Astrocyte (in vitro differentiated cells and primary cell): ENCODE measurements around the gene URI1. TPM values are rescaled to one million over a fixed set of nuclear protein-coding genes. Genes with fewer than 3 reads are reported as not detected.

Source experiments
- DNase-seq: peaks from one replicate; pipeline ENCODE4 v3.0.0-alpha.2; 2010; ENCODE audit warnings: low read depth
- FAIRE-seq: peaks from 2 replicates; lab custom pipeline; 2011; peaks lifted over from hg19 to GRCh38; lab: Jason Lieb, UNC
- H2AFZ ChIP-seq: 2 replicates; pipeline ENCODE4 v1.6.0; 2012; ENCODE audit warnings: low read depth, low read length, inconsistent platforms
- H3K27ac ChIP-seq: 2 replicates; pipeline ENCODE4 v1.5.1; 2011; ENCODE audit warnings: low read depth, low read length, inconsistent platforms
- H3K27me3 ChIP-seq: 2 replicates; pipeline ENCODE4 v1.6.0; 2011; ENCODE audit warnings: low read length, inconsistent platforms; ENCODE audit not compliant: insufficient read depth
- H3K36me3 ChIP-seq: 2 replicates; pipeline ENCODE4 v1.5.1; 2011; ENCODE audit warnings: low read length, inconsistent platforms; ENCODE audit not compliant: insufficient read depth
- H3K4me1 ChIP-seq: 2 replicates; pipeline ENCODE4 v1.5.1; 2011; ENCODE audit warnings: low read length, inconsistent platforms; ENCODE audit not compliant: insufficient read depth
- H3K4me2 ChIP-seq: 2 replicates; pipeline ENCODE4 v1.6.0; 2012; ENCODE audit warnings: low read length, inconsistent platforms
- H3K4me3 ChIP-seq: 2 replicates; pipeline ENCODE4 v1.5.1; 2011; ENCODE audit warnings: low read depth, mild to moderate bottlenecking, low read length, inconsistent platforms; ENCODE audit not compliant: insufficient read depth
- H3K79me2 ChIP-seq: 2 replicates; pipeline ENCODE4 v1.6.0; 2012; ENCODE audit warnings: mild to moderate bottlenecking, low read length, inconsistent platforms; ENCODE audit not compliant: insufficient read depth
- H3K9ac ChIP-seq: 2 replicates; pipeline ENCODE4 v1.6.0; 2012; ENCODE audit warnings: mild to moderate bottlenecking, low read length, inconsistent platforms
- H3K9me3 ChIP-seq: 2 replicates; pipeline ENCODE4 v1.5.1; 2012; ENCODE audit warnings: low read depth, mild to moderate bottlenecking, low read length, inconsistent platforms; ENCODE audit not compliant: insufficient read depth
- H4K20me1 ChIP-seq: 2 replicates; pipeline ENCODE4 v1.6.0; 2012; ENCODE audit warnings: low read length, inconsistent platforms; ENCODE audit not compliant: insufficient read depth
- H3K27ac Mint-ChIP-seq: one replicate; pipeline ENCODE4 v1.8.0; 2021; ENCODE audit warnings: mild to moderate bottlenecking, mixed read lengths; ENCODE audit not compliant: unreplicated experiment
- H3K27me3 Mint-ChIP-seq: one replicate; pipeline ENCODE4 v1.8.0; 2021; ENCODE audit warnings: low read depth, mixed read lengths; ENCODE audit not compliant: unreplicated experiment
- H3K36me3 Mint-ChIP-seq: one replicate; pipeline ENCODE4 v1.8.0; 2021; ENCODE audit warnings: low read depth, mixed read lengths; ENCODE audit not compliant: unreplicated experiment
- H3K4me1 Mint-ChIP-seq: one replicate; pipeline ENCODE4 v1.8.0; 2021; ENCODE audit warnings: low read depth, mixed read lengths; ENCODE audit not compliant: unreplicated experiment
- H3K4me3 Mint-ChIP-seq: one replicate; pipeline ENCODE4 v1.8.0; 2021; ENCODE audit warnings: mild to moderate bottlenecking, moderate library complexity, mixed read lengths; ENCODE audit not compliant: unreplicated experiment
- H3K9me3 Mint-ChIP-seq: one replicate; pipeline ENCODE4 v1.8.0; 2021; ENCODE audit warnings: mild to moderate bottlenecking, mixed read lengths; ENCODE audit not compliant: unreplicated experiment
- CTCF ChIP-seq: IDR thresholded peaks from 2 replicates; pipeline ENCODE4 v1.5.1; 2011; ENCODE audit warnings: low read depth, mild to moderate bottlenecking, inconsistent platforms, low read length, moderate library complexity; ENCODE audit not compliant: insufficient read depth
- EZH2 ChIP-seq: IDR thresholded peaks from 2 replicates; pipeline ENCODE4 v1.6.1; 2012; ENCODE audit warnings: mild to moderate bottlenecking, low read length, inconsistent platforms; ENCODE audit not compliant: insufficient read depth
- total RNA-seq: library from RNA; stranded (reverse); gene quantifications from 2 replicates; pipeline ENCODE4 v1.2.1, GENCODE V29; 2021

Gene URI1
- total RNA-seq, 1 donor from 2014 or later, result 61.4 TPM

DNA sequence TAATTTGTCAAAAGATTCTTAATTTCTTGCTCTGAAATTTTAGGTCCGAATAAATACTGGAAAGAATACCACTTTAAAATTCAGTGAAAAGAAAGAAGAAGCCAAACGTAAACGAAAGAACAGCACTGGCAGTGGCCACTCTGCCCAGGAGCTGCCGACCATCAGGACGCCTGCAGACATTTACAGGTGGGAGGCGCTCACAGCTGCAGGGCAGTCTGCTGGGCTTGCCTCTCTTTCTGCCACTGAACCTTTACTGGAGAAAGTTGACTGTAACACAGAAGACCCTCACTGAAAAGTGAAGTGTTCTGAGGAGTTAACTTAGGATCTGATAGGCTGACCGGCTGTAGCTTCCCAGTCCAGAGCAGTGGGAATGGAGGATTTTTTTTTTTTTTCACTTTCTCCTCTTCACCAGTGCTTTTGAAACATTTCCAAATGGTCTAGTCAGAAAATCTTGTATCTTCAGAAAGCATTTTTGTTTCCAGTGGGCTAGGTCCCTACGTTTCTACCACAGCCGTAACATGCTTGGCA lies 69.1 kb downstream of the URI1 start:
- H3K36me3 ChIP-seq, result peaks cover 12% of the 10 kb centered on the region
- no peak overlapping the region for H3K4me3 Mint-ChIP-seq

GRCh38 chr19:30014770-30015169 lies 72.7 kb downstream of the URI1 start:
- Histone ChIP-seq H3K4me1 (no peaks in the 10 kb centered on the region), H4K20me1 (no peaks in the 10 kb centered on the region), H3K79me2 (no peaks in the 10 kb centered on the region), H3K36me3 (peaks cover 3% of the 10 kb centered on the region), H3K4me2 (no peak overlapping the region), H3K4me3 (no peak overlapping the region), H3K9ac (no peak overlapping the region), H2AFZ (no peak overlapping the region), H3K27ac (no peak overlapping the region), H3K27me3 (no peaks in the 10 kb centered on the region), H3K9me3 (no peaks in the 10 kb centered on the region)
- TF ChIP-seq CTCF, result no peak
- no peak for TF ChIP-seq EZH2
- Mint-ChIP-seq H3K27ac (no peak overlapping the region), H3K27me3 (no peaks in the 10 kb centered on the region), H3K9me3 (no peaks in the 10 kb centered on the region), H3K4me3 (no peak overlapping the region), H3K36me3 (peaks cover 5% of the 10 kb centered on the region), H3K4me1 (no peaks in the 10 kb centered on the region)
- DNase-seq (no peak), FAIRE-seq (no peak)

More for the DNA sequence above, 69.1 kb downstream of the URI1 start:
- no peak overlapping the region for H3K27ac Mint-ChIP-seq
- no peak overlapping the region for H3K27ac ChIP-seq
- no peaks in the 10 kb centered on the region for H3K79me2 ChIP-seq
- DNase-seq (no peak), FAIRE-seq (no peak)
- H3K4me3 ChIP-seq, result no peak overlapping the region
- no peaks in the 10 kb centered on the region for H3K4me1 ChIP-seq
- TF ChIP-seq CTCF (no peak), EZH2 (no peak)
- no peaks in the 10 kb centered on the region for H4K20me1 ChIP-seq
- no peaks in the 10 kb centered on the region for H3K27me3 Mint-ChIP-seq
- H2AFZ ChIP-seq, result no peak overlapping the region
- H3K36me3 Mint-ChIP-seq, result peaks cover 7% of the 10 kb centered on the region
- no peaks in the 10 kb centered on the region for H3K27me3 ChIP-seq
- no peaks in the 10 kb centered on the region for H3K9me3 ChIP-seq
- H3K9ac ChIP-seq, result no peak overlapping the region
- no peak overlapping the region for H3K4me2 ChIP-seq
- no peaks in the 10 kb centered on the region for H3K9me3 Mint-ChIP-seq
- peaks cover 2% of the 10 kb centered on the region for H3K4me1 Mint-ChIP-seq

- H3K4me1 ChIP-seq, result no peaks in the 10 kb centered on the region
- H3K27ac Mint-ChIP-seq, result no peak overlapping the region
- no peaks in the 10 kb centered on the region for H3K9me3 Mint-ChIP-seq
- no peaks in the 10 kb centered on the region for H3K79me2 ChIP-seq
- H3K27me3 ChIP-seq, result no peaks in the 10 kb centered on the region
- H3K36me3 Mint-ChIP-seq, result peaks cover 9% of the 10 kb centered on the region
- H3K27me3 Mint-ChIP-seq, result no peaks in the 10 kb centered on the region
- no peaks in the 10 kb centered on the region for H3K9me3 ChIP-seq
- H2AFZ ChIP-seq, result no peak overlapping the region
- H4K20me1 ChIP-seq, result no peaks in the 10 kb centered on the region
- FAIRE-seq (no peak), DNase-seq (no peak)
- no peaks in the 10 kb centered on the region for H3K4me1 Mint-ChIP-seq
- H3K4me3 ChIP-seq, result no peak overlapping the region
- no peak overlapping the region for H3K27ac ChIP-seq
- H3K4me2 ChIP-seq, result no peak overlapping the region
- TF ChIP-seq EZH2 (no peak), CTCF (no peak)
- H3K36me3 ChIP-seq, result no peaks in the 10 kb centered on the region
- no peak overlapping the region for H3K9ac ChIP-seq
- H3K4me3 Mint-ChIP-seq, result no peak overlapping the region
These were observed 75.1 kb downstream of the URI1 start for GRCh38 chr19:30017172-30017571.
